ENCODE data around the gene COPZ1. TPM values are rescaled to one million over a fixed set of nuclear protein-coding genes. Genes with fewer than 3 reads are reported as not detected.

Gene COPZ1
- total RNA-seq, result 10 to 100 TPM; 60.8 to 92.3 (median 79.5) TPM

DNA sequence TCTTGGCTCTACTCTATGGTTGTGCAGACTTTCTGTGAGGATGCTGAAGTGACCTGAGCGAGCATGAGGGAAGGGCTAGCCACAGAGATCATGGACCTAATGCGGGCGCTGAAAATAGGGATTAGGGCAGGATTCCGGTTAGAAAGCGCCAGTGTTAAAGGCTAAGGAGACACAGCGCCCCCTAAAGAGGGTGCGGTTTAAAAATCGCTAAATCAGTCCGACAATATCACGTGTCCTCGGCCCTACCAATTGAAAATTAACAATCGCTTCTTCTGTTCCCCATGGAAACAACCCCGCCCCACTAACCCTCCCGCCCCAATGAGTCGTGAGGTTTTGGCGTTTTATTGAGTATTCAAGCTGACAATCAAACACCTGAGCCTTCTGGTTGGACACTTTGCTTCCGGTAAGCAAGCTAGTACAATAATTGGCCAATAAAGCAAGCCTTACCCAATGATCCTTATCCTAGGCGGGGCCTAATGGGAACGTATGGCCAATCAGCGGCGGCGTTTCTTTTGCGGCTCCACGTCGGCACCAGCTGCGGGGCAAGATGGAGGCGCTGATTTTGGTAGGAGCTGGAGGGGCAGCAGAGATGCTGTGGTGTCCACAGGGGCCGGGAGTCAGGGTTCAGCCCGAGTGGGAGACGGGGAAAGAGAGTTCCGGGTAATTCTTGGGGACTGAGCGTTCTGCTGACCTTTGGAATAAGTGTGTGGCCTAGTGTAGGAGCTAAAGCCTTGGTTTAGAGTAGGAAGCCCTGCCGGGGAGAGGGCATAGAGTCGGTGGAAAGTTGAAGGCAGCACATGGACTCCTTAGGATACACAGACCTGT lies at the start of gene COPZ1:
TSS of gene COPZ1 (plus strand) at position 515 of the 825 bp plus-strand sequence. CDS start at position 548, 33 bp downstream.
- TF ChIP-seq, protein P1, sequence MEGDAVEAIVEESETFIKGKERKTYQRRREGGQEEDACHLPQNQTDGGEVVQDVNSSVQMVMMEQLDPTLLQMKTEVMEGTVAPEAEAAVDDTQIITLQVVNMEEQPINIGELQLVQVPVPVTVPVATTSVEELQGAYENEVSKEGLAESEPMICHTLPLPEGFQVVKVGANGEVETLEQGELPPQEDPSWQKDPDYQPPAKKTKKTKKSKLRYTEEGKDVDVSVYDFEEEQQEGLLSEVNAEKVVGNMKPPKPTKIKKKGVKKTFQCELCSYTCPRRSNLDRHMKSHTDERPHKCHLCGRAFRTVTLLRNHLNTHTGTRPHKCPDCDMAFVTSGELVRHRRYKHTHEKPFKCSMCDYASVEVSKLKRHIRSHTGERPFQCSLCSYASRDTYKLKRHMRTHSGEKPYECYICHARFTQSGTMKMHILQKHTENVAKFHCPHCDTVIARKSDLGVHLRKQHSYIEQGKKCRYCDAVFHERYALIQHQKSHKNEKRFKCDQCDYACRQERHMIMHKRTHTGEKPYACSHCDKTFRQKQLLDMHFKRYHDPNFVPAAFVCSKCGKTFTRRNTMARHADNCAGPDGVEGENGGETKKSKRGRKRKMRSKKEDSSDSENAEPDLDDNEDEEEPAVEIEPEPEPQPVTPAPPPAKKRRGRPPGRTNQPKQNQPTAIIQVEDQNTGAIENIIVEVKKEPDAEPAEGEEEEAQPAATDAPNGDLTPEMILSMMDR (IDR thresholded peaks at IDR 0.05; ENCODE audit: low read depth), result no peak

GRCh38 chr12:54276368-54276767 lies 48.6 kb upstream of the COPZ1 start:
- TF ChIP-seq, protein P1 (IDR thresholded peaks at IDR 0.05; ENCODE audit: low read depth), result no peak

DNA sequence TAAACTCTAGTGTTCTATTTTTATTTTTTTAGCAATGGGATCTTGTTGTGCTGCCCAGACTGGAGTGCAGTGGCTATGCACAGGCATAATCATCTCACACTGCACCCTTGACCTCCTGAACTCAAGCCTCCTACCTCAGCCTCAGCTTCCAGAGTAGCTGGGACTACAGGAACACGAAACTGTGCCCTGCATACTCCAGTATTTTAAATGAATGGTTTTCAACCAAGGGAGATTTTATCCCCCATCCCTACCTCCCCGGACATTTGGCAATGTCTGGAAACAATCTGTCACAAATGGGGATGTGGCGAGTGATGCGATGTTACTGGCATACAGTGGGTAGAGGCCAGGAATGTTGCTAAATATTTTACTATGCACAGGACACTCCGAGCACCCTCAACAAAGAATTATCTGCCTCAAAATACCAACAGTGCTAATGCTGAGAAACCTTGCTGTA lies 47.1 kb upstream of the COPZ1 start:
- TF ChIP-seq, protein P1 (IDR thresholded peaks at IDR 0.05; ENCODE audit: low read depth), result no peak

GRCh38 chr12:54279227-54279631 lies 45.7 kb upstream of the COPZ1 start:
- TF ChIP-seq, protein P1 (IDR thresholded peaks at IDR 0.05; ENCODE audit: low read depth), result no peak

GRCh38 chr12:54279632-54280467 lies 45.1 kb upstream of the COPZ1 start, which contains the start of gene CBX5:
TSS of gene CBX5 (minus strand) at chr12:54280122. CDS start at chr12:54257650, 22,472 bp downstream.
- TF ChIP-seq, protein P1 (IDR thresholded peaks at IDR 0.05; ENCODE audit: low read depth), result no peak

- TF ChIP-seq, protein P1 (IDR thresholded peaks at IDR 0.05; ENCODE audit: low read depth), result no peak
Observed at GRCh38 chr12:54280468-54281260, 44.3 kb upstream of the COPZ1 start, which contains the start of gene HNRNPA1. TSS of gene HNRNPA1 (plus strand) at chr12:54280726. CDS start at chr12:54280808, 82 bp downstream.
